Measurements from ENCODE around the gene PGA5.

The PGA5 gene

DNA sequence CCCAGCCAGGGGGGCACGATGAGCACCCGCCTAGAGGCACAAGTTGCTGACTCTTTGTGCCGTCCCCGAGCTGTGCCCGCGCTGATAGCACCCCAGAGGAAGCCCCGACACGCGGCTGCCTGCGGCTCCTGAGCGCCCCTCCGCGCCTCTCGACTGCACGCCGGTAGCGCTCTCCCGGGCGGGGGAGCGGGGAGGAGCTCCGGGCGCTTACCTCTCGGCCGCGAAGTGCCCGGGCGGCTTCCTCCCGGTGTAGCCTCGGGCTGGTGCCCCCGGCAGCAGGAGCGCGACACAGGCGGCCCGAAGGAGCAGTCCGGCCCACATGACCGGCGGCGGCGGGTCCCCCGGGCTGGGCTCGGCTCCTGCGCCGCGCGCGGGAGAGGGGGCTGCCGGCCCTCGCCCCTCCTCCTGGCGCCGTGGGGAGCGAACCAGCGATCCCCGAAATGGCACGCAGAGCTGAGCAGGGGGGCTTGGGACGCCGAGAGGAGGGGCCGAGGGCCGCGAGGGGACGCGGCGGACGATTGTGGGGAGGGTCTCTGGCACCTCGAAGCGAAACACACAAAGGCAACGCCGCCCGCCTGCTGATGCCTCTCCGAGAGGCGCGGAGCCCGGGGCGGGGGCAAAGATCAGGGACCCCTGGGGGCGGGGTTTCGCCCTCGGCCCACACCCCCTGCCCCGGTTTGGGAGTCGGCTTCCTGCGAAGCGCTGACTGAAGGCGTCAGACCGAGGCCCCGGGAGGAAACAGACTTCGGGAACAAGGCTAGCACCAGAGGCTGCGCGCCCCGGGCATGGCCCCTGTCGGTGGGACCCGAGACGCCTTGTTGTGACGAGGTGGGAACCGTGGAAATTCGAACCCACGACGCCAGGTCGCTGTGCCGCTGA lies 54.0 kb downstream of the PGA5 start, which contains the start of gene VWCE:
Gene VWCE (minus strand): TSS at position 600 of the 879 bp plus-strand sequence. CDS start 279 bp downstream, at position 321.
- FAIRE-seq (peak; percentile 77), DNase-seq (ENCODE audit: insufficient read length, low spot score) (peak; percentile 96)
- TF ChIP-seq PAX5 (IDR thresholded peaks at IDR 0.05; ENCODE audit: insufficient read depth, low read length, severe bottlenecking) (no peak), POU2F2 (IDR thresholded peaks at IDR 0.05; ENCODE audit: low read depth, low read length) (0 out of 2 replicates have a peak, but pooled peaks have one; percentile 44), POLR2A (IDR thresholded peaks at IDR 0.05; ENCODE audit: low read depth, low read length) (peak; percentile 71), POLR2AphosphoS5 (IDR thresholded peaks at IDR 0.05; ENCODE audit: low read depth, low read length) (peak; percentile 66; the same call in 1 of the 2 replicates), TAF1 (IDR thresholded peaks at IDR 0.05; ENCODE audit: low read depth, low read length) (peak; percentile 46; the same call in 1 of the 2 replicates)

DNA sequence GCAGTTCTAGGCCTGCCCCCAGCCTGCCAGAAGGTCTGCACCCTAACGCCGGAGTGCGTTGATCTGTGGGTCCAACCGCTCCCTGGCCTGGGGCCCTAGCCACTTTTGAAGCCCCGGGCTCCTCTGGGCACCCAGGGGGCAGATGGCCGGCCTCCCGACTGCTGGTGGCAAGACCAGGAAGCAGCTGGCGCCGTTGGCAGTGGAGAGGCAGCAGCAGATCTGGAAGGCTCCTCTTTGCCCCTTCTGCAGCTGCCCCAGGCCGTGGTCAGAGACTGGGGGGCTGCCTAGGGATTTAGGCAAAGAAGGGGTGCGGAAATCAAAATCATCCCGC lies 54.6 kb downstream of the PGA5 start:
- FAIRE-seq = no peak
- TF ChIP-seq POU2F2 (IDR thresholded peaks at IDR 0.05; ENCODE audit: low read depth, low read length) (no peak), TAF1 (IDR thresholded peaks at IDR 0.05; ENCODE audit: low read depth, low read length) (no peak), POLR2AphosphoS5 (IDR thresholded peaks at IDR 0.05; ENCODE audit: low read depth, low read length) (no peak), PAX5 (IDR thresholded peaks at IDR 0.05; ENCODE audit: insufficient read depth, low read length, severe bottlenecking) (no peak), POLR2A (IDR thresholded peaks at IDR 0.05; ENCODE audit: low read depth, low read length) (no peak), SPI1 (IDR thresholded peaks at IDR 0.05; ENCODE audit: low read depth, low read length) (no peak)
- DNase-seq (ENCODE audit: insufficient read length, low spot score) = no peak

DNA sequence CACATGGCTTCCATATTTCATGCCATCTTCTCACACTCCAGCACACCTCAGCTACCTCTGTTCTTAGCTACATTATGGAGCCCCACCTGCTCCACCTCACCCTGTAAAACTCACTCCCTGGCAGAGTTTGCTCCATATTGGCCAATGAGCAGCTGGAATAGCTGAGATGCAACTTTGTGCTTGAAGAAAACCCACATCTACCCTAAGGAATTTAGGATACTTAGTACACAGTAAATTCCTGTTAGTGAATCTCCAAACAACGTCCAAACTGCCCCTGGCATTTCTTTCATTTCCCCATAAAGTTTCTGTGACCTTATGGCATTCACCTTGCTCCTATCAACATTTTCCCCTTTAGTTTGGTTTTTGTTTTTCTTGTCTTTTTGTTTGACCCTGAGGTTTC lies 56.4 kb downstream of the PGA5 start:
- FAIRE-seq (peak; percentile 26), DNase-seq (ENCODE audit: insufficient read length, low spot score) (no peak)
- TF ChIP-seq POLR2A (IDR thresholded peaks at IDR 0.05; ENCODE audit: low read depth, low read length) = no peak
- TF ChIP-seq POU2F2 (IDR thresholded peaks at IDR 0.05; ENCODE audit: low read depth, low read length) = no peak
- no peak for TF ChIP-seq PAX5 (IDR thresholded peaks at IDR 0.05; ENCODE audit: insufficient read depth, low read length, severe bottlenecking)
- TF ChIP-seq SPI1 (IDR thresholded peaks at IDR 0.05; ENCODE audit: low read depth, low read length) = no peak
- no peak for TF ChIP-seq TAF1 (IDR thresholded peaks at IDR 0.05; ENCODE audit: low read depth, low read length)
- TF ChIP-seq POLR2AphosphoS5 (IDR thresholded peaks at IDR 0.05; ENCODE audit: low read depth, low read length) = no peak; the same call in 1 of the 2 replicates

DNA sequence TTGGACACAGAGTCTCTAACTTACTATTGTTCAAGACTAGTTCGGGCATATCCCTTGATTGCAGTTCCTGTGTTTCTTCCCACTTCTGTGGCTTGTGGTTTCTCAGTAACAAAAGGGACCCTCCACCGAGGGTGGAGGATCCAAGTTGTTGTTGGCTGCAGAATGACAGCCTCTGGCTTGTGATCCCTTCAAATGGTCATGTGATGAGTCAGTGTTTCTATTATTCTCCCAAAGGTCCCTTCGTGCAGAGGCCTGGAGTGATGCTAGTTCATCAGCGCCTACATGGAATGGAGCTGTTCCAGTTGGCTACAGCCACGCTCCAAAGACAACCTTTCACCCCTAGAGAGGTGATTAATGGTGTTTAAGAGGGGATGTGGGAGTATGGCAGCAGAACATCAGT lies 56.8 kb downstream of the PGA5 start:
- TF ChIP-seq PAX5 (IDR thresholded peaks at IDR 0.05; ENCODE audit: insufficient read depth, low read length, severe bottlenecking) (no peak), TAF1 (IDR thresholded peaks at IDR 0.05; ENCODE audit: low read depth, low read length) (no peak), SPI1 (IDR thresholded peaks at IDR 0.05; ENCODE audit: low read depth, low read length) (0 out of 2 replicates have a peak, but pooled peaks have one; percentile 33), POLR2A (IDR thresholded peaks at IDR 0.05; ENCODE audit: low read depth, low read length) (no peak), POLR2AphosphoS5 (IDR thresholded peaks at IDR 0.05; ENCODE audit: low read depth, low read length) (no peak), POU2F2 (IDR thresholded peaks at IDR 0.05; ENCODE audit: low read depth, low read length) (no peak)
- FAIRE-seq (no peak), DNase-seq (ENCODE audit: insufficient read length, low spot score) (no peak)

DNA sequence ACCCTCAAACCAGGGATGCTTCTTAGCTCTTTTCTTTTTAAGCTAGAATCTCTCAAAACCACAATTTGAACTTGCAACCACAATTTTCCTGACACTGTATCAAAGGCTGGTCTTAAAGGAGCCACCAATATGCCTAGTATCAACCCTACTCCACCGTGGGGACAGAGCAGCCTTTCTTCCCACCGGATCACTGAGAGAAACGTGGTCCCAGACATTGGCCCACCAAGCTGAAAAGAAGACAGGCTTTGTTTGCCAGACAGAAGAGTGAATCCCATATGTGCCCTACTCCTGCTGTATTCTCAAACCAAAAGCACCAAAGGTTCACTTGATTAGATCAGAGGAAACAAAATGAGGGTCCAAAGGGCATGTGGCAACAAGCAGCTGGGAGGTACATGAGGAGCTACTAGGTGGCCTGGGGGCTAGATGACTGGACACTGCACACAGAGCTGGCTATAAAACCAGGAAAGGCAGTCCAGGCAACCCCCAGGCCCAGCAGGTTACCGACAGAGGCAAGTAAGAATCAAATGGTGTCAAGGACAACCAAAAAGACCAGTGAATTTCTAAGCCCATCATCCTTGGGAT lies 57.8 kb downstream of the PGA5 start:
- no peak for FAIRE-seq
- TF ChIP-seq SPI1 (IDR thresholded peaks at IDR 0.05; ENCODE audit: low read depth, low read length) = no peak
- TF ChIP-seq POLR2AphosphoS5 (IDR thresholded peaks at IDR 0.05; ENCODE audit: low read depth, low read length) = peak; percentile 30; the same call in 1 of the 2 replicates
- no peak for DNase-seq (ENCODE audit: insufficient read length, low spot score)

Measured in GM12891 (cell line).